Esophagus squamous epithelium (tissue), 4 donors: ENCODE data around the gene CFAP92.

Experiments
- POLR2A ChIP-seq, 4 donors: fragments of 450-650 bp; IDR thresholded peaks; one replicate each; pipeline ENCODE4 v1.6.1; 2017; ENCODE audit warnings: antibody characterized with exemption in 4 of 4, mild to moderate bottlenecking in 4 of 4, moderate library complexity in 3 of 4
- TF ChIP-seq, protein P1 (sequence below), 6 experiments: fragments of 450-650 bp in 4 of 6; fragments of 200-600 bp in 2 of 6; sonication (generic) in 2 of 6; IDR thresholded peaks; one replicate each; pipeline ENCODE4 v1.5.1; 2016 to 2019; ENCODE audit warnings: antibody characterized with exemption in 6 of 6, mild to moderate bottlenecking in 4 of 6, moderate library complexity in 4 of 6

DNA sequence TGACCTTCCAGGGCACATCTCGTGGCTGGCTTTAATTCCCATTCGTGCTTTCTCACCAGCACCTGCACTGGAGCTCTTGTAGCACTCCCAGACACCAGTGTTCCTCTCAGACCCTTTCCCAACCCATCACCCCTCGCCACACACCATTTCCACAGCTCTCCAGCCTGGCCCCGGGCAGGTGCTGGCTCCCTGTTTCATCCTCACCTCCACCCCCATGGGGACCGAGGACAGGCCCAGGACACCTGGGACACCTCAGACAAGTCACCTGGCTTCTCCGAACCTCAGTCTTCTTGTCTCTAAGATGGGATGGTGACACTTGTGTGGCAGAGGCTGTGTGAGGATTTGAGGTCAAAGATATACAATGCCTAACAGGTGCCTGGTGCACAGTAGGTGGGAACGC is 39.3 kb upstream of the CFAP92 start:
- no peak for TF ChIP-seq POLR2A (IDR thresholded peaks at IDR 0.05)
- TF ChIP-seq, protein P1, sequence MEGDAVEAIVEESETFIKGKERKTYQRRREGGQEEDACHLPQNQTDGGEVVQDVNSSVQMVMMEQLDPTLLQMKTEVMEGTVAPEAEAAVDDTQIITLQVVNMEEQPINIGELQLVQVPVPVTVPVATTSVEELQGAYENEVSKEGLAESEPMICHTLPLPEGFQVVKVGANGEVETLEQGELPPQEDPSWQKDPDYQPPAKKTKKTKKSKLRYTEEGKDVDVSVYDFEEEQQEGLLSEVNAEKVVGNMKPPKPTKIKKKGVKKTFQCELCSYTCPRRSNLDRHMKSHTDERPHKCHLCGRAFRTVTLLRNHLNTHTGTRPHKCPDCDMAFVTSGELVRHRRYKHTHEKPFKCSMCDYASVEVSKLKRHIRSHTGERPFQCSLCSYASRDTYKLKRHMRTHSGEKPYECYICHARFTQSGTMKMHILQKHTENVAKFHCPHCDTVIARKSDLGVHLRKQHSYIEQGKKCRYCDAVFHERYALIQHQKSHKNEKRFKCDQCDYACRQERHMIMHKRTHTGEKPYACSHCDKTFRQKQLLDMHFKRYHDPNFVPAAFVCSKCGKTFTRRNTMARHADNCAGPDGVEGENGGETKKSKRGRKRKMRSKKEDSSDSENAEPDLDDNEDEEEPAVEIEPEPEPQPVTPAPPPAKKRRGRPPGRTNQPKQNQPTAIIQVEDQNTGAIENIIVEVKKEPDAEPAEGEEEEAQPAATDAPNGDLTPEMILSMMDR (IDR thresholded peaks at IDR 0.05) = no peak
